Motor neuron (in vitro differentiated cells): ENCODE results near the gene PKD1. TPM values are rescaled to one million over a fixed set of nuclear protein-coding genes. Genes with fewer than 3 reads are reported as not detected.
"Not testable (repeated sequence)": the region's sequence is repeated elsewhere in the genome, so short reads cannot be mapped to it uniquely, and the experiment has no call there.

Experiments used
- ATAC-seq, 8 experiments: fragments of 200-7000 bp; cut with Tn5 transposase; replicated peaks in 6 of 8; 2 replicates each; pipeline ENCODE4 v1.8.0; 2021; ENCODE audit warnings: mild to moderate bottlenecking in 8 of 8, moderate library complexity in 8 of 8
- H3K27ac ChIP-seq, 2 donors: fragments of 250-450 bp; sonication (Bioruptor Pico); 2 replicates each; pipeline ENCODE4 v1.9.0; 2021; ENCODE audit warnings: antibody characterized with exemption in 2 of 2, mild to moderate bottlenecking in 2 of 2, moderate library complexity in 1 of 2
- H3K4me1 ChIP-seq, 2 donors: fragments of 250-450 bp; sonication (Bioruptor Pico); replicated peaks in 1 of 2; 2 replicates each; pipeline ENCODE4 v1.6.1; 2021; ENCODE audit warnings: antibody characterized with exemption in 2 of 2, mild to moderate bottlenecking in 2 of 2, moderate library complexity in 1 of 2
- H3K4me3 ChIP-seq, 5 donors: fragments of 250-450 bp; sonication (Bioruptor Pico); 2 replicates each; pipeline ENCODE4 v1.9.0; 2021; ENCODE audit warnings: antibody characterized with exemption in 5 of 5, mild to moderate bottlenecking in 5 of 5, moderate library complexity in 4 of 5
- WGBS, 10 experiments: fragments of 450-650 bp; shearing (Covaris generic); methylation state at CpG; one replicate each; pipeline ENCODE4 v1.0.0; 2022; 5-methylcytosine and 5-hydroxymethylcytosine counted together
- in situ Hi-C, 9 experiments: fragments of 400-800 bp; cut with MboI; loops; one replicate each; pipeline ENCODE4 v1.15.0; 2021; ENCODE audit warnings: low sequenced_read_pairs in 9 of 9, low pct_unique_long_range_greater_than_20kb in 2 of 9; ENCODE audit not compliant: unreplicated experiment in 9 of 9
- total RNA-seq, 8 experiments: library from RNA; unstranded; fragments of 300-600 nt; gene quantifications; 2 replicates each; pipeline versions ENCODE4 v1.2.3 to v1.2.4, GENCODE V29; 2022

Gene PKD1
- total RNA-seq, 8 experiments from 2014 or later, result 27.9 to 123 (median 58.3) TPM

- H3K27ac ChIP-seq, H3K4me3 ChIP-seq, H3K4me1 ChIP-seq, in situ Hi-C loops: not testable (repeated sequence)
- ATAC-seq, result peak in 5 of 8 experiments; percentile 36 to 53 (median 45)
- WGBS, 10 experiments, result no CpG with 5 or more reads among the region's 20 CpGs
Observed at GRCh38 chr16:2104464-2104863, 31.2 kb downstream of the PKD1 start.

GRCh38 chr16:2102471-2102870, 33.2 kb downstream of the PKD1 start:
- in situ Hi-C loops, result no loop called here
- WGBS, 10 experiments, result 95% methylated on average over 7 of the region's 19 CpGs; no CpG with 5 or more reads in 9 of the 10 experiments
- Histone ChIP-seq H3K4me3 (no peak overlapping the region), H3K27ac (no peak overlapping the region), H3K4me1 (no peaks in the 10 kb centered on the region)
- no peak for ATAC-seq

- ATAC-seq, H3K4me1 ChIP-seq, H3K27ac ChIP-seq, in situ Hi-C loops, H3K4me3 ChIP-seq: not testable (repeated sequence)
- WGBS, 10 experiments, result 100% methylated on average over 4 of the region's 16 CpGs; no CpG with 5 or more reads in 9 of the 10 experiments
Observed at GRCh38 chr16:2101581-2101980, 34.1 kb downstream of the PKD1 start.

GRCh38 chr16:2097689-2098088, 38.0 kb downstream of the PKD1 start:
- WGBS, 10 experiments, result no CpG with 5 or more reads among the region's 14 CpGs
- H3K4me1 ChIP-seq, in situ Hi-C loops, ATAC-seq, H3K4me3 ChIP-seq, H3K27ac ChIP-seq: not testable (repeated sequence)

- in situ Hi-C loops, result no loop called here
- no peak overlapping the region for H3K4me3 ChIP-seq
- peak in 2 of 8 experiments; percentile 14 for ATAC-seq
- no peak overlapping the region for H3K27ac ChIP-seq
- H3K4me1 ChIP-seq, result peaks cover 8% of the 10 kb centered on the region in 2 donors
- 65 to 85% (median 74%) methylated on average over 2 to 4 of the region's 25 CpGs; no CpG with 5 or more reads in 7 of the 10 experiments for WGBS, 10 experiments
Observed at GRCh38 chr16:2096853-2097595, 38.7 kb downstream of the PKD1 start.

GRCh38 chr16:2095918-2096582, 39.6 kb downstream of the PKD1 start:
- peak in 2 of 8 experiments; percentile 24 to 44 for ATAC-seq
- no peak overlapping the region for H3K27ac ChIP-seq

GRCh38 chr16:2095315-2095853, 40.3 kb downstream of the PKD1 start:
- in situ Hi-C loops, result no loop called here
- ATAC-seq, result no peak
- Histone ChIP-seq H3K27ac (no peak overlapping the region), H3K4me1 (peaks cover 14 to 15% of the 10 kb centered on the region in 2 donors), H3K4me3 (no peak overlapping the region)
- WGBS, 10 experiments, result 65 to 100% (median 94%) methylated on average over 2 to 13 of the region's 26 CpGs; no CpG with 5 or more reads in 4 of the 10 experiments

More at GRCh38 chr16:2095918-2096582, 39.6 kb downstream of the PKD1 start:
- Histone ChIP-seq H3K4me1 (peaks cover 14 to 15% of the 10 kb centered on the region in 2 donors), H3K4me3 (no peak overlapping the region)
- in situ Hi-C loops, result no loop called here
- 71 to 100% (median 100%) methylated on average over 1 to 22 of the region's 23 CpGs; no CpG with 5 or more reads in 3 of the 10 experiments for WGBS, 10 experiments

- H3K4me3 ChIP-seq, result no peak overlapping the region
- ATAC-seq, result no peak
- no peak overlapping the region for H3K27ac ChIP-seq
- H3K4me1 ChIP-seq, result peaks cover 14 to 15% of the 10 kb centered on the region in 2 donors
- in situ Hi-C loops, result no loop called here
- WGBS, 10 experiments, result 60 to 96% methylated on average over 2 to 4 of the region's 15 CpGs; no CpG with 5 or more reads in 8 of the 10 experiments
Observed at GRCh38 chr16:2093793-2094192, 41.9 kb downstream of the PKD1 start.

- H3K4me1 ChIP-seq, result peaks cover 14 to 15% of the 10 kb centered on the region in 2 donors
- H3K27ac ChIP-seq, result no peak overlapping the region
- in situ Hi-C loops, result no loop called here
- ATAC-seq, result no peak
- no peak overlapping the region for H3K4me3 ChIP-seq
- 60 to 100% (median 98%) methylated on average over 1 to 8 of the region's 13 CpGs; no CpG with 5 or more reads in 7 of the 10 experiments for WGBS, 10 experiments
Observed at GRCh38 chr16:2092866-2093265, 42.8 kb downstream of the PKD1 start.

- in situ Hi-C loops, result no loop called here
- peak overlapping the region in 1 of 2 donors; percentile 66 for H3K27ac ChIP-seq
- peaks cover 14 to 15% of the 10 kb centered on the region in 2 donors for H3K4me1 ChIP-seq
- no peak for ATAC-seq
- 100% methylated on average over 1 to 2 of the region's 16 CpGs; no CpG with 5 or more reads in 8 of the 10 experiments for WGBS, 10 experiments
- no peak overlapping the region for H3K4me3 ChIP-seq
Observed at GRCh38 chr16:2092256-2092620, 43.5 kb downstream of the PKD1 start.

- 53 to 80% methylated on average over 1 to 3 of the region's 49 CpGs; no CpG with 5 or more reads in 8 of the 10 experiments for WGBS, 10 experiments
- ATAC-seq, result peak in 1 of 8 experiments; percentile 76
- Histone ChIP-seq H3K27ac (peak overlapping the region; percentile 2 to 66), H3K4me1 (peaks cover 14 to 15% of the 10 kb centered on the region in 2 donors), H3K4me3 (peak overlapping the region in 2 of 5 donors; percentile 11 to 16)
- in situ Hi-C loops, result no loop called here
Observed at GRCh38 chr16:2091547-2092255, 44.0 kb downstream of the PKD1 start.

- H3K4me1 ChIP-seq, result peaks cover 14 to 15% of the 10 kb centered on the region in 2 donors
- peak in 6 of 8 experiments; percentile 15 to 86 (median 81) for ATAC-seq
- peak overlapping the region in 1 of 5 donors; percentile 16 for H3K4me3 ChIP-seq
- in situ Hi-C loops, result no loop called here
- peak overlapping the region in 1 of 2 donors; percentile 66 for H3K27ac ChIP-seq
- WGBS, 10 experiments, result 100% methylated on average over 1 to 2 of the region's 101 CpGs; no CpG with 5 or more reads in 8 of the 10 experiments
Observed at GRCh38 chr16:2090777-2091546, 44.7 kb downstream of the PKD1 start.
